Liver (tissue), 9 donors: ENCODE measurements around the gene CTSE. TPM values are rescaled to one million over a fixed set of nuclear protein-coding genes. Genes with fewer than 3 reads are reported as not detected.

Experiments
- DNase-seq: peaks from one replicate; pipeline ENCODE4 v3.0.0-alpha.2; 2017; ENCODE audit warnings: low spot score
- H3K27ac ChIP-seq, 2 donors: one replicate each; pipeline ENCODE4 v1.7.0; 2013; ENCODE audit warnings: inconsistent platforms in 2 of 2, low read length in 2 of 2, control low read depth in 1 of 2, low read depth in 1 of 2, mild to moderate bottlenecking in 1 of 2
- H3K27me3 ChIP-seq, 4 donors: one replicate each; pipeline versions ENCODE4 v1.6.1 to v1.7.0; 2013; ENCODE audit warnings: low read length in 3 of 4, inconsistent platforms in 1 of 4, mild to moderate bottlenecking in 1 of 4, moderate library complexity in 1 of 4; ENCODE audit not compliant: control insufficient read depth in 4 of 4, insufficient read depth in 4 of 4
- H3K36me3 ChIP-seq, 4 donors: one replicate each; pipeline versions ENCODE4 v1.6.1 to v1.7.0; 2013; ENCODE audit warnings: low read length in 3 of 4, mild to moderate bottlenecking in 3 of 4, low read depth in 1 of 4, moderate library complexity in 1 of 4; ENCODE audit not compliant: control insufficient read depth in 4 of 4, insufficient read depth in 3 of 4
- H3K4me1 ChIP-seq, 4 donors: one replicate each; pipeline versions ENCODE4 v1.6.1 to v1.7.0; 2013; ENCODE audit warnings: low read length in 3 of 4, mild to moderate bottlenecking in 3 of 4, moderate library complexity in 1 of 4; ENCODE audit not compliant: control insufficient read depth in 4 of 4, insufficient read depth in 4 of 4
- H3K4me3 ChIP-seq, 3 donors: one replicate each; pipeline versions ENCODE4 v1.6.1 to v1.7.0; 2013; ENCODE audit warnings: low read length in 3 of 3, control low read depth in 1 of 3, low read depth in 1 of 3, mild to moderate bottlenecking in 1 of 3
- H3K9ac ChIP-seq, 2 donors: one replicate each; pipeline ENCODE4 v1.7.0; 2013; ENCODE audit warnings: low read length in 2 of 2, mild to moderate bottlenecking in 2 of 2, moderate library complexity in 2 of 2, control low read depth in 1 of 2, low read depth in 1 of 2
- H3K9me3 ChIP-seq, 4 donors: one replicate each; pipeline versions ENCODE4 v1.6.1 to v1.7.0; 2013; ENCODE audit warnings: low read length in 3 of 4; ENCODE audit not compliant: control insufficient read depth in 4 of 4
- EGR1 ChIP-seq, 2 donors: IDR thresholded peaks; 2 replicates each; pipeline ENCODE4 v1.6.1; 2016 to 2018; ENCODE audit warnings: antibody characterized with exemption in 2 of 2, low read depth in 2 of 2
- FOXA1 ChIP-seq: IDR thresholded peaks from 2 replicates; pipeline ENCODE4 v1.6.1; 2016; ENCODE audit warnings: antibody characterized with exemption
- FOXA2 ChIP-seq: IDR thresholded peaks from 2 replicates; pipeline ENCODE4 v1.6.1; 2016; ENCODE audit warnings: antibody characterized with exemption
- GABPA ChIP-seq, 2 donors: IDR thresholded peaks in 1 of 2; conservative IDR thresholded peaks in 1 of 2; 2 replicates each; pipeline ENCODE4 v1.6.1; 2016; ENCODE audit warnings: antibody characterized with exemption in 2 of 2, mild to moderate bottlenecking in 1 of 2, moderate library complexity in 1 of 2
- HNF4A ChIP-seq, 2 donors: conservative IDR thresholded peaks; 2 replicates each; pipeline ENCODE4 v1.6.1; 2016; ENCODE audit warnings: antibody characterized with exemption in 2 of 2, mild to moderate bottlenecking in 2 of 2
- HNF4G ChIP-seq: IDR thresholded peaks from 2 replicates; pipeline ENCODE4 v1.6.1; 2016; ENCODE audit warnings: antibody characterized with exemption
- JUND ChIP-seq, 2 donors: IDR thresholded peaks; 2 replicates each; pipeline ENCODE4 v1.6.1; 2016; ENCODE audit warnings: antibody characterized with exemption in 2 of 2
- NR2F2 ChIP-seq: IDR thresholded peaks from 2 replicates; pipeline ENCODE4 v1.6.1; 2016; ENCODE audit warnings: antibody characterized with exemption
- RAD21 ChIP-seq, 2 donors: IDR thresholded peaks; 2 replicates each; pipeline ENCODE4 v1.6.1; 2016; ENCODE audit warnings: antibody characterized with exemption in 2 of 2, mild to moderate bottlenecking in 2 of 2
- RXRA ChIP-seq, 2 donors: IDR thresholded peaks; 2 replicates each; pipeline ENCODE4 v1.6.1; 2017 to 2018; ENCODE audit warnings: antibody characterized with exemption in 2 of 2, mild to moderate bottlenecking in 1 of 2
- SP1 ChIP-seq: IDR thresholded peaks from 2 replicates; pipeline ENCODE4 v1.6.1; 2018; ENCODE audit warnings: antibody characterized with exemption, mild to moderate bottlenecking
- TAF1 ChIP-seq: conservative IDR thresholded peaks from 2 replicates; pipeline ENCODE4 v1.6.1; 2016; ENCODE audit warnings: antibody characterized with exemption, mild to moderate bottlenecking
- YY1 ChIP-seq: IDR thresholded peaks from 2 replicates; pipeline ENCODE4 v1.6.1; 2016; ENCODE audit warnings: antibody characterized with exemption, mild to moderate bottlenecking
- ZBTB33 ChIP-seq: IDR thresholded peaks from 2 replicates; pipeline ENCODE4 v1.6.1; 2016; ENCODE audit warnings: antibody characterized with exemption
- WGBS: extraction: QIAGEN DNeasy Blood & Tissue Kit; methylation state at CpG from one replicate; pipeline ENCODE4 v1.1.7; 2013; 5-methylcytosine and 5-hydroxymethylcytosine counted together
- polyA plus RNA-seq, 2 donors: library from polyadenylated mRNA; stranded (reverse) in 1 of 2; unstranded in 1 of 2; fragments of 200-250 nt in 1 of 2; fragments of >200 nt in 1 of 2; fragmentation: Nextera tagmentation in 1 of 2; extraction: Ambion mirVana in 1 of 2; gene quantifications; one replicate each; pipeline versions ENCODE4 v1.2.1 to v1.2.3, GENCODE V29; 2013 to 2015
- total RNA-seq, 2 donors: library from RNA; depleted of rRNA; stranded (reverse); fragments of >200 nt; gene quantifications; one replicate each; pipeline ENCODE4 v1.2.3, GENCODE V29; 2014
- TF ChIP-seq, protein P1 (sequence below): IDR thresholded peaks from 2 replicates; pipeline ENCODE4 v1.6.1; 2016; ENCODE audit warnings: antibody characterized with exemption, mild to moderate bottlenecking
- TF ChIP-seq, protein P2 (sequence below): IDR thresholded peaks from 2 replicates; pipeline ENCODE4 v1.6.1; 2016; ENCODE audit warnings: antibody characterized with exemption
- TF ChIP-seq, protein P3 (sequence below): IDR thresholded peaks from 2 replicates; pipeline ENCODE4 v1.6.1; 2016; ENCODE audit warnings: antibody characterized with exemption
- donor health status: healthy.
- donor health status: healthy.
- donor health status: healthy.
- donor health status: healthy.
- donor health status: healthy.

The CTSE gene
- total and polyA plus RNA-seq, 4 donors = under 0.01 to 32.8 (median 0.06) TPM

DNA sequence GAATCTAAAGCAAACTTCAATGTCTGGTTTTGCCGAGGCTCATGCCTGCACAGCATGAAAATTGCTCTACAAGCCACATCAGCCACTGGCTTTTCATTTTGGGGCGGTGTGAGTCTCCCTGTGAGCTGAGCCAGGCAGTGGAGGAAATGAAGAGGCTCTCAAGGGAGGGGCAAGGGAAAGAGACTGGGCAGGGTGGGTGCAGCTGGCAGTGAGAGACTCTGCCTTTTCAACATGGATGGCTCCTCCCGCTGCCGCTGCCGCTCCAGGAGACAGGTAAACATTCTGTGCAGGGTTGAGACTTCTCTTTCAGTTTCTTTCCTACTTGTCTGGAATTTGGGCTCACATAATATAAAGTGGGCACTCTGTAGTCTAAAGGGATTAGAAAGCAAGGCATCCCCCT, 11.3 kb upstream of the CTSE start:
- Histone ChIP-seq H3K27me3 (no peaks in the 10 kb centered on the region), H3K9ac (no peak overlapping the region), H3K27ac (no peak overlapping the region), H3K4me1 (peaks cover 0 to 7% (median under 1%) of the 10 kb centered on the region in 4 donors), H3K9me3 (no peaks in the 10 kb centered on the region), H3K36me3 (no peaks in the 10 kb centered on the region), H3K4me3 (no peak overlapping the region)
- 57% methylated on average over 5 of the region's 5 CpGs for WGBS
- DNase-seq = no peak
- TF ChIP-seq RXRA (IDR thresholded peaks at IDR 0.05) (no peak), NR2F2 (no peak), FOXA1 (no peak), FOXA2 (no peak), JUND (IDR thresholded peaks at IDR 0.05) (no peak), EGR1 (IDR thresholded peaks at IDR 0.05; ENCODE audit: low read depth in 2 of 2) (no peak), HNF4A (conservative IDR thresholded peaks at IDR 0.05) (no peak), ZBTB33 (no peak)
- TF ChIP-seq, protein P1, sequence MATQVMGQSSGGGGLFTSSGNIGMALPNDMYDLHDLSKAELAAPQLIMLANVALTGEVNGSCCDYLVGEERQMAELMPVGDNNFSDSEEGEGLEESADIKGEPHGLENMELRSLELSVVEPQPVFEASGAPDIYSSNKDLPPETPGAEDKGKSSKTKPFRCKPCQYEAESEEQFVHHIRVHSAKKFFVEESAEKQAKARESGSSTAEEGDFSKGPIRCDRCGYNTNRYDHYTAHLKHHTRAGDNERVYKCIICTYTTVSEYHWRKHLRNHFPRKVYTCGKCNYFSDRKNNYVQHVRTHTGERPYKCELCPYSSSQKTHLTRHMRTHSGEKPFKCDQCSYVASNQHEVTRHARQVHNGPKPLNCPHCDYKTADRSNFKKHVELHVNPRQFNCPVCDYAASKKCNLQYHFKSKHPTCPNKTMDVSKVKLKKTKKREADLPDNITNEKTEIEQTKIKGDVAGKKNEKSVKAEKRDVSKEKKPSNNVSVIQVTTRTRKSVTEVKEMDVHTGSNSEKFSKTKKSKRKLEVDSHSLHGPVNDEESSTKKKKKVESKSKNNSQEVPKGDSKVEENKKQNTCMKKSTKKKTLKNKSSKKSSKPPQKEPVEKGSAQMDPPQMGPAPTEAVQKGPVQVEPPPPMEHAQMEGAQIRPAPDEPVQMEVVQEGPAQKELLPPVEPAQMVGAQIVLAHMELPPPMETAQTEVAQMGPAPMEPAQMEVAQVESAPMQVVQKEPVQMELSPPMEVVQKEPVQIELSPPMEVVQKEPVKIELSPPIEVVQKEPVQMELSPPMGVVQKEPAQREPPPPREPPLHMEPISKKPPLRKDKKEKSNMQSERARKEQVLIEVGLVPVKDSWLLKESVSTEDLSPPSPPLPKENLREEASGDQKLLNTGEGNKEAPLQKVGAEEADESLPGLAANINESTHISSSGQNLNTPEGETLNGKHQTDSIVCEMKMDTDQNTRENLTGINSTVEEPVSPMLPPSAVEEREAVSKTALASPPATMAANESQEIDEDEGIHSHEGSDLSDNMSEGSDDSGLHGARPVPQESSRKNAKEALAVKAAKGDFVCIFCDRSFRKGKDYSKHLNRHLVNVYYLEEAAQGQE = no peak
- TF ChIP-seq, protein P2, sequence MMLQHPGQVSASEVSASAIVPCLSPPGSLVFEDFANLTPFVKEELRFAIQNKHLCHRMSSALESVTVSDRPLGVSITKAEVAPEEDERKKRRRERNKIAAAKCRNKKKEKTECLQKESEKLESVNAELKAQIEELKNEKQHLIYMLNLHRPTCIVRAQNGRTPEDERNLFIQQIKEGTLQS = no peak

DNA sequence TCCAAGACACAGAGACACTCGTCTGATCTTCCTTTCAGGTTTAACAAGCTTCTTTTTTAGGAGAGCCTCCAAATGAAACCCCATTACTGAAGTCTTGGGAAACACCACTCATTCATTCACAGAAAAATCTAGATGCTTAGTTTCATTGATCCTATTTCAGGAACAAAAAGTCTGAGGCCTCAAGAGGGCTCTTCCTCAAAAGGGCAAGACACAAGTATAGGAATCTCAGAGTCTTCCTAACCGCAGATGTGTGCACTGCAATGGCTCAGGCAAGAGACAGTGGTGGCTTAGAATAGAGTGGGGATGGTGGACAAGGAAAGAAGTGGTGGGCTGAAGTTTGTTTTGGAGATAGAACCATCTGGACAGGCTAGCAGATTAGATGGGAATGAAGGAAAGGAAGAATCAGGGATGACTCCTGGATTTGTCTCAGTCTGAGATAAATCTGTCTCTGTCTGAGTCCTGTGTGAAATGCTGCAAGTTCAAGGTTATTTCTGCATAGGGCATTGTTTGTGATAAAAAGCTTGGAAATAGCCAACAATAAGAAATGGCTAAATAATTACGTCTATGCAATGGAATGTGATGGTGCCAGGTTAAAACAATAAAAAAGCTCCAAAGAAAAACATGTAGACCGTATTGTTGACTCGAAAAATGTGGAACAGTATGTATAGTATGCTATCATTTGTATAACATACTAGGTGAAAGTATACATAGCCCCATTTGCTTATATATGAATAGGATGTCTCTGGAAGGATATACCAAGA, 8.9 kb upstream of the CTSE start:
- no peak overlapping the region for H3K27ac ChIP-seq
- no peak overlapping the region for H3K9ac ChIP-seq
- H3K36me3 ChIP-seq = no peaks in the 10 kb centered on the region
- H3K27me3 ChIP-seq = no peaks in the 10 kb centered on the region
- no peak overlapping the region for H3K4me3 ChIP-seq
- peaks cover 0 to 21% (median 8%) of the 10 kb centered on the region in 4 donors for H3K4me1 ChIP-seq
- no peak for DNase-seq
- no peaks in the 10 kb centered on the region for H3K9me3 ChIP-seq
- 83% methylated on average over 5 of the region's 5 CpGs for WGBS
- no peak for TF ChIP-seq HNF4G
- TF ChIP-seq SP1 = no peak
- TF ChIP-seq RXRA (IDR thresholded peaks at IDR 0.05) = no peak
- no peak for TF ChIP-seq GABPA (IDR thresholded peaks at IDR 0.05 in 1 of 2, conservative IDR thresholded peaks at IDR 0.05 in 1 of 2)
- no peak for TF ChIP-seq HNF4A (conservative IDR thresholded peaks at IDR 0.05)
- TF ChIP-seq FOXA1 = no peak
- TF ChIP-seq, protein P3, sequence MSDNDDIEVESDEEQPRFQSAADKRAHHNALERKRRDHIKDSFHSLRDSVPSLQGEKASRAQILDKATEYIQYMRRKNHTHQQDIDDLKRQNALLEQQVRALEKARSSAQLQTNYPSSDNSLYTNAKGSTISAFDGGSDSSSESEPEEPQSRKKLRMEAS = no peak
- TF ChIP-seq FOXA2 = no peak
- no peak for TF ChIP-seq EGR1 (IDR thresholded peaks at IDR 0.05; ENCODE audit: low read depth in 2 of 2)
- TF ChIP-seq, protein P2 = no peak
- no peak for TF ChIP-seq RAD21 (IDR thresholded peaks at IDR 0.05)
- TF ChIP-seq, protein P1 = no peak
- TF ChIP-seq JUND (IDR thresholded peaks at IDR 0.05) = no peak
- TF ChIP-seq ZBTB33 = no peak
- TF ChIP-seq TAF1 = no peak
- no peak for TF ChIP-seq YY1
